AG09309 (cell line): ENCODE results near the gene SLC47A1.
"Not testable (repeated sequence)": the region's sequence is repeated elsewhere in the genome, so short reads cannot be mapped to it uniquely, and the experiment has no call there.

Experiments
- DNase-seq: peaks from one replicate; pipeline ENCODE4 v3.0.0-alpha.2; 2010; ENCODE audit warnings: low read depth
- H3K4me3 ChIP-seq: 2 replicates; pipeline ENCODE4 v1.5.1; 2011; ENCODE audit warnings: mild to moderate bottlenecking, low read depth, low read length, moderate library complexity; ENCODE audit not compliant: control insufficient read depth
- TF ChIP-seq, protein P1 (sequence below): IDR thresholded peaks from 2 replicates; pipeline ENCODE4 v1.5.1; 2011; ENCODE audit warnings: mild to moderate bottlenecking, low read depth, low read length, inconsistent platforms; ENCODE audit not compliant: insufficient read depth, control insufficient read depth; ENCODE audit errors: missing control alignments

Gene SLC47A1

DNA sequence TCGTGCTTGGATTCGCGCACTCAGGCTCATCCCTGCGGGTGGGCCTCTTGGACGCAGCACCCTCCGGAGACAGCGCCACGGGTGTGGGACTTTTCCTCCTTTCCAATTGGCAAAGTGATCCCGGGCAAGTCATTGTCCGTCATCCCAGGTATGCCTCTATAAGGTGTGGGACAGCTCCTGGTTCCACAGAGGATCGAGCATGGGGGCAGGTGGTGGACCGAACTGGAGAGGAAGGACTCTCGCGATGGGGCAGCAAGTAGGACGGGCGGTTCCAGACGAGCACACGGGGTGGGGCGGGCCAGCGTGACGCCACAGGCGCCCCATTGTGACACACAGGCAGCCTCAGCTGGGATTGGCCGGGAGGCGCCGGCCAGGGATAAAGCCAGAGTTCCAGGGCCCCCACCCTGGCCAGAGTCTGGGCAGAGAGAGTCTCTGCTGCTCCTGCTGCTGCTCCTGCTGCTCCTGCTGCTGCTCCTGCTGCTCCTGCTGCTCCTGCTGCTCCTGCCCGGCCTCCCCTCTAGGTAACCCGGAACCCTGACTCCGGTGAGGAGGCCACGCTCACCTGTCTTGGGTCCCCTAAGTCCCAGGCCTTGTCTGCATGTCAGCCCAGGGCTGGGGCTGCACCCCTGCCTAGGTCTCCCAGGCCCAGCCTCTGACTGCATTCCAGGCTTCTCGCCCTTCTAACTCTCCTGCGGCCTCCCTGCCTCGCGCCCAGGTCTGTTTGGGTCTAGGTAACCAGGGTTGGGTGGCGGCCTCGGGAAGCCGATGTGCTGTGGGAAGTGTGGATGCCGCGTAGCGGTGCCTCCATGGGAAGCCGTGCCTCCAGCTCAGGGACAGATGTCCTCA is 38.5 kb upstream of the SLC47A1 start:
- DNase-seq, result no peak
- H3K4me3 ChIP-seq, result no peak overlapping the region

DNA sequence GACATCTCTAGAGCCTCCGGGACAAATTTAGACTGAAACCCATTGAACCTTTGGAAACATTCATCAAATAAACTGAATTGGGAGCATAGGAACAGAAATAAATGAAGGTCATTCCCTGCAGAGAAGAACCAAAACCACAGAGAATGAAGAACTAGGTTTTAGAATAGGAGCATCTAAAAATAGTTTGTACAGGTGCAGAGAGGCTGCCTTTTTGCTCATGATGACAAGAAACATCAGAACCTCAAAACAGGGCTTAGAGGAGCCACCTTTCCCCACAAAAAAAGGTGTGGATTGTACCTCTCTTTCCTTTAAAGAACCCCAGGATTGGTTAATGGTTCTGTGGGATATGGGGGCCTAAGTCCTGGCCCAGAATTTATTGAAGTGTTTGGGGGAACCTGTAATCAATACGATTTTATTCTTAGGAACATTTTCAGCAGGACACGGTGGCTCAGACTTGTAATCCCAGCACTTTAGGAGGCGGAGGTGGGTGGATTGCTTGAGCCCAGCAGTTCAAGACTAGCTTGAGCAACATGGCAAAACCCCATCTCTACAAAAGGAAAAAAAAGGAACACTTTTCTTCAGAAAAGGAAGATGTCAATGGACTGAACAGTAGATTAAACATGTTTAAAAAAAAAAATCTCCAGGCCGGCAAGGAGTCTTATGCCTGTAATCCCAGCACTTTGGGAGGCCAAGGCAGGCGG is 37.7 kb upstream of the SLC47A1 start:
- DNase-seq, result no peak
- TF ChIP-seq, protein P1, sequence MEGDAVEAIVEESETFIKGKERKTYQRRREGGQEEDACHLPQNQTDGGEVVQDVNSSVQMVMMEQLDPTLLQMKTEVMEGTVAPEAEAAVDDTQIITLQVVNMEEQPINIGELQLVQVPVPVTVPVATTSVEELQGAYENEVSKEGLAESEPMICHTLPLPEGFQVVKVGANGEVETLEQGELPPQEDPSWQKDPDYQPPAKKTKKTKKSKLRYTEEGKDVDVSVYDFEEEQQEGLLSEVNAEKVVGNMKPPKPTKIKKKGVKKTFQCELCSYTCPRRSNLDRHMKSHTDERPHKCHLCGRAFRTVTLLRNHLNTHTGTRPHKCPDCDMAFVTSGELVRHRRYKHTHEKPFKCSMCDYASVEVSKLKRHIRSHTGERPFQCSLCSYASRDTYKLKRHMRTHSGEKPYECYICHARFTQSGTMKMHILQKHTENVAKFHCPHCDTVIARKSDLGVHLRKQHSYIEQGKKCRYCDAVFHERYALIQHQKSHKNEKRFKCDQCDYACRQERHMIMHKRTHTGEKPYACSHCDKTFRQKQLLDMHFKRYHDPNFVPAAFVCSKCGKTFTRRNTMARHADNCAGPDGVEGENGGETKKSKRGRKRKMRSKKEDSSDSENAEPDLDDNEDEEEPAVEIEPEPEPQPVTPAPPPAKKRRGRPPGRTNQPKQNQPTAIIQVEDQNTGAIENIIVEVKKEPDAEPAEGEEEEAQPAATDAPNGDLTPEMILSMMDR, result no peak
- H3K4me3 ChIP-seq, result no peak overlapping the region

More for the DNA sequence above, 38.5 kb upstream of the SLC47A1 start:
- TF ChIP-seq, protein P1, result no peak

DNA sequence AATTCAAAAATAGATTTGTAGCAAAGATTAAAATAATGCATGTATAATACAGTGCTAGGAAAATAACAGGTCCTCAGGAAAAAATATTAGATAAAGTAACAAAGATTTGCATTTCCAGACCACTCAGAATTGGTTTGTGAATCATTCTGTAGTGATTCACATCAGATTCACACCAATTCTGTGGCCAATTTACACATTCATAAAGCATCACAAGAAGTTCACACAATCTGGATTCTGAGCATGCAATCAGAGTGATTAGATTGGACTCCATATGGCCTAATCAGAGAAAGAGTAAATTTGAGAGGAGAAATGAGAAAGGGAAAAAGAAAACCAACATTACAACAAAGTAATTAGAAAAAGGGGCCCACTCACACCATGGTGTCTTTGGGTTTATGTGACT is 36.0 kb upstream of the SLC47A1 start:
- no peak overlapping the region for H3K4me3 ChIP-seq
- no peak for DNase-seq
- TF ChIP-seq, protein P1, result no peak

DNA sequence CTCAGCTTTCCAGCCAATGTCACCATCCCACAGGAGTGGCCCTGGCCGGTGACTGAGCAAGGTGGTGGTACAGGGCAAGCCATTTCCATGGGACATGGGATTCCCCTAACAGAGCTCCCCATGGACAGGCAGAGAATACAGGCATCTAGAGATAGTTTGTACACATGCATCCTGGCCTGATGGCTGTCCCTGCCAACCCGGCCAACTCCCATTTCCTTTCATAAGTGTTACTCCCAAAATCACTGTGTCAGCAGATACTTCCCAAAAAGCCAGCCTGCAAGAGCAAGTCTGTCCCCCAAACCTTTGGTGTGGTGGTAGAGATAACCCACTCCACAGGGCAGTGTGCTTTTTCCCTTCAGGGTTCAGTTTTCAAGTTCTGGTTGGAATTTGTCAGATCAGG is 32.4 kb upstream of the SLC47A1 start:
- DNase-seq, result no peak
- TF ChIP-seq, protein P1, result no peak
- H3K4me3 ChIP-seq, result no peak overlapping the region

DNA sequence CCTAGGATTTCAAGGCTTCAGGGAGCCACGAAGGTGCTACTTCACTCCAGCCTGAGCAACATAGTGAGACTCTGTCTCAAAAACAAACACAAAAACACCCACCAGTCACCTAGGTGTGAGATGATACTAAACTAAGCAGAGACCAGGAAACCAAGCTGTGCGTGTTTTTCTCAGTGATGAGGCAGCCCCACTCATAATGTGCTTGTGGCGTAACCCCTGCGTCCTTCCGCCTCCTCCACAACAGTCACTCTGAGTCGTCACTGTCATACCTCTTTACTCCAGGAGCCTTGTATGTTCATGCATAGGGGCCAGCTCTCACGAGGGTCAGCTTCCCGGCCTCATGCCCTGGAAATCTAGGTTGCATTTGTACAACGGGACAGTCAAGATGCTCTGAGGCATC is 31.1 kb upstream of the SLC47A1 start:
- TF ChIP-seq, protein P1, result no peak
- DNase-seq, result no peak
- H3K4me3 ChIP-seq, result no peak overlapping the region

DNA sequence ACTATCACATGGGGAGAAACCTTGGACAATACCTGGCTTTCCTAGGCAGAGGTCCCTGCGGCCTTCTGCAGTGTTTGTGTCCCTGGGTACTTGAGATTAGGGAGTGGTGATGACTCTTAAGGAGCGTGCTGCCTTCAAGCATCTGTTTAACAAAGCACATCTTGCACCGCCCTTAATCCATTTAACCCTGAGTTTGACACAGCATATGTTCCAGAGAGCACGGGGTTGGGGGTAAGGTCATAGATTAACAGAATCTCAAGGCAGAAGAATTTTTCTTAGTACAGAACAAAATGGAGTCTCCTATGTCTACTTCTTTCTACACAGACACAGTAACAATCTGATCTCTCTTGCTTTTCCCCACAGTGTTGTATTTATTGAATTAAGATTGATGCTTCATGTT is 28.1 kb upstream of the SLC47A1 start:
- H3K4me3 ChIP-seq, DNase-seq: not testable (repeated sequence)

DNA sequence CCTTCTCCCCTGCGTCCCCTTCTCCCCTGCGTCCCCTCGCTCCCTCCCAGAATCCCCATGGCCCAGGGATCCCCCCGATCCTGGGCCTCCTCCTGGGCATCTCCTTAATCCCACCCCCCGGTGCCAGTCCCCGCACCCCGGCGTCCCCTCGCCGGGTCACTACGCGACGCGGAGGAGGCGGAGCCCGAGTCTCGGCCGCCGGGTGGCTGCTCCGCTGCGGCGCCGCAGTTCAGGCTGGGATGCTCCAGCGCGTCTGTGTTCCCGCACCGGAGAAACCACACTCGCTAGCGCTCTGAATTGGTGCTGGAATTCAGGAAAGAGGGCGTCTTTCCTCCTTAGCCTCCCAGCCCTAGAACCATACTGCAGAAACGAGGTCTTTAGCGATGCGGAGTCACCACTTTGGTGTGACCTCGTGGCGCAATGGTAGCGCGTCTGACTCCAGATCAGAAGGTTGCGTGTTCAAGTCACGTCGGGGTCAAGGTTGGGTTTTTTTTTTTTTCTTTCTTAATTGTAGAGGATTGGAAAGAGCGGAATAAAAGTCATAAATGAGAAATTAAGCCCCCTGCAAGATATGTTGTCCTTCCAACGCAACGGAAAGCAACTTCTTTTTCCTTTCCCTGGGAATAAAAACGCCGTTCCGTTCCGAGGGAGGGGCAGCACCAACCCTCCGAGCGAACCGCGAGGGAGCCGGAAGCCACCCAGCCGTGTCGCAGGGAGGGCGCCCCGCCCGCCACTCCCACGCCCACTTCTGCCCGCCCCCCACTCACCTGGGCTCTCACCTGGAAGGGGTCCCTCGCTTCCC is 25.7 kb upstream of the SLC47A1 start:
- peak overlapping the region; percentile 81 for H3K4me3 ChIP-seq
- TF ChIP-seq, protein P1, result no peak
- peak; percentile 74 for DNase-seq
